DMS114 treated with DMSO at 0.1 percent for 48 hours (cell line): ENCODE results near the gene PPP6R3.

Source experiments
- DNase-seq: peaks from one replicate; lab custom pipeline; 2025; ENCODE audit not compliant: unreplicated experiment; lab: John Stamatoyannopoulos, UW

The PPP6R3 gene

GRCh38 chr11:68641880-68642279 lies 181.3 kb downstream of the PPP6R3 start:
- no peak for DNase-seq

- no peak for DNase-seq
Observed at GRCh38 chr11:68643585-68643984, 183.0 kb downstream of the PPP6R3 start.

- DNase-seq = no peak
Observed at GRCh38 chr11:68646832-68647231, 186.3 kb downstream of the PPP6R3 start.

GRCh38 chr11:68649851-68650555 lies 189.5 kb downstream of the PPP6R3 start:
- no peak for DNase-seq

GRCh38 chr11:68650801-68651200 lies 190.2 kb downstream of the PPP6R3 start:
- no peak for DNase-seq

GRCh38 chr11:68651208-68651984 lies 190.8 kb downstream of the PPP6R3 start:
- no peak for DNase-seq

- DNase-seq = no peak
Observed at GRCh38 chr11:68651985-68652682, 191.6 kb downstream of the PPP6R3 start.

- no peak for DNase-seq
Observed at GRCh38 chr11:68652683-68653156, 192.2 kb downstream of the PPP6R3 start.

GRCh38 chr11:68653486-68654430 lies 193.2 kb downstream of the PPP6R3 start:
- no peak for DNase-seq

- no peak for DNase-seq
Observed at GRCh38 chr11:68654978-68655377, 194.4 kb downstream of the PPP6R3 start.

- DNase-seq = no peak
Observed at GRCh38 chr11:68655406-68655805, 194.9 kb downstream of the PPP6R3 start.

GRCh38 chr11:68655806-68656205 lies 195.3 kb downstream of the PPP6R3 start:
- DNase-seq = no peak

GRCh38 chr11:68657021-68657780 lies 196.6 kb downstream of the PPP6R3 start:
- no peak for DNase-seq

GRCh38 chr11:68658097-68658496 lies 197.5 kb downstream of the PPP6R3 start:
- no peak for DNase-seq

GRCh38 chr11:68658661-68659060 lies 198.1 kb downstream of the PPP6R3 start:
- no peak for DNase-seq

- no peak for DNase-seq
Observed at GRCh38 chr11:68659158-68659921, 198.8 kb downstream of the PPP6R3 start.

GRCh38 chr11:68660066-68660810 lies 199.7 kb downstream of the PPP6R3 start:
- no peak for DNase-seq

GRCh38 chr11:68661014-68661413 lies 200.5 kb downstream of the PPP6R3 start:
- no peak for DNase-seq
